Ovary (tissue), 3 donors: ENCODE measurements around the gene SESTD1.

Source experiments
- CTCF ChIP-seq, 3 donors: fragments of 450-650 bp in 2 of 3; fragments of 200-600 bp in 1 of 3; IDR thresholded peaks; one replicate each; pipeline versions ENCODE4 v1.5.1 to v1.8.0; 2016 to 2022; ENCODE audit warnings: antibody characterized with exemption in 3 of 3, mild to moderate bottlenecking in 1 of 3
- EP300 ChIP-seq: sonication (generic); formaldehyde crosslinking; IDR thresholded peaks from one replicate; pipeline ENCODE4 v1.6.1; 2017; ENCODE audit warnings: antibody characterized with exemption
- POLR2A ChIP-seq: fragments of 450-650 bp; IDR thresholded peaks from one replicate; pipeline ENCODE4 v1.6.1; 2017; ENCODE audit warnings: antibody characterized with exemption, mild to moderate bottlenecking, moderate library complexity
- donor health status: DM: no; HTN: no; CAD: no.

DNA sequence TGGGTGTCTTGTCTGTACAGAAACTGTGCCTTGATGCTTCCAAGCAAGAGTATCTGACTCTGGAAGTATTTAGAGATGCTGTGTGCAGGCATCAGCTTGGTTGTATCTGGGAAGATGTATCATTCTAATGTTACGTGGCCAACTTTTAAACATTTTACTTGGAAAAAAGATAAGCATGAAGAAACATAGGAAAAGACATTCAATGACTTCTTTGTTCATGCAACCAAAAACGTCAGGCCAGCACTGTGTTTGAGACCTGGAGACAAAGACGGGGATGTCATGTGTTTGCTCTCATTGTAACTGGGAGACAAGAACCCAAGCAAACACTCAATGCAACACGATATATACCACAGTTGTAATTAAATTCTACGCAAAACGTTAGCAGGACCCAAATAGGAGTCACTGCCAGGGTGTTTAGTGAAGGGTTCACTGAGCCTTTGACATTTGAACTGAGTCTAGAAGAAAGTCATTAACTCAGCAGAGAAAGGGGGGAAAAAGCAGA, 8.9 kb upstream of the SESTD1 start:
- TF ChIP-seq CTCF (IDR thresholded peaks at IDR 0.05) = no peak
- no peak for TF ChIP-seq POLR2A
- TF ChIP-seq EP300 = no peak
